Measurements from ENCODE around the gene ANKAR.
"Not testable (repeated sequence)": the region's sequence is repeated elsewhere in the genome, so short reads cannot be mapped to it uniquely, and the experiment has no call there.

- TF ChIP-seq FOXJ3 (CRISPR knock-in tag; IDR thresholded peaks at IDR 0.05; ENCODE audit: borderline replicate concordance); E2F1 (CRISPR knock-in tag; IDR thresholded peaks at IDR 0.05); NFE2L1 (CRISPR knock-in tag; IDR thresholded peaks at IDR 0.05); ELF4 (CRISPR knock-in tag; IDR thresholded peaks at IDR 0.05; ENCODE audit: low read depth); SP1 (CRISPR knock-in tag; conservative IDR thresholded peaks at IDR 0.05); FOXP1 (CRISPR knock-in tag; IDR thresholded peaks at IDR 0.05; ENCODE audit: borderline replicate concordance); GABPB1 (CRISPR knock-in tag; IDR thresholded peaks at IDR 0.05); ETV6 (CRISPR knock-in tag; IDR thresholded peaks at IDR 0.05); TP53 (CRISPR knock-in tag; IDR thresholded peaks at IDR 0.05): not testable (repeated sequence)
- TF ChIP-seq, protein P1, sequence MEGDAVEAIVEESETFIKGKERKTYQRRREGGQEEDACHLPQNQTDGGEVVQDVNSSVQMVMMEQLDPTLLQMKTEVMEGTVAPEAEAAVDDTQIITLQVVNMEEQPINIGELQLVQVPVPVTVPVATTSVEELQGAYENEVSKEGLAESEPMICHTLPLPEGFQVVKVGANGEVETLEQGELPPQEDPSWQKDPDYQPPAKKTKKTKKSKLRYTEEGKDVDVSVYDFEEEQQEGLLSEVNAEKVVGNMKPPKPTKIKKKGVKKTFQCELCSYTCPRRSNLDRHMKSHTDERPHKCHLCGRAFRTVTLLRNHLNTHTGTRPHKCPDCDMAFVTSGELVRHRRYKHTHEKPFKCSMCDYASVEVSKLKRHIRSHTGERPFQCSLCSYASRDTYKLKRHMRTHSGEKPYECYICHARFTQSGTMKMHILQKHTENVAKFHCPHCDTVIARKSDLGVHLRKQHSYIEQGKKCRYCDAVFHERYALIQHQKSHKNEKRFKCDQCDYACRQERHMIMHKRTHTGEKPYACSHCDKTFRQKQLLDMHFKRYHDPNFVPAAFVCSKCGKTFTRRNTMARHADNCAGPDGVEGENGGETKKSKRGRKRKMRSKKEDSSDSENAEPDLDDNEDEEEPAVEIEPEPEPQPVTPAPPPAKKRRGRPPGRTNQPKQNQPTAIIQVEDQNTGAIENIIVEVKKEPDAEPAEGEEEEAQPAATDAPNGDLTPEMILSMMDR (IDR thresholded peaks at IDR 0.05) = not testable (repeated sequence)
- TF ChIP-seq, protein P2, sequence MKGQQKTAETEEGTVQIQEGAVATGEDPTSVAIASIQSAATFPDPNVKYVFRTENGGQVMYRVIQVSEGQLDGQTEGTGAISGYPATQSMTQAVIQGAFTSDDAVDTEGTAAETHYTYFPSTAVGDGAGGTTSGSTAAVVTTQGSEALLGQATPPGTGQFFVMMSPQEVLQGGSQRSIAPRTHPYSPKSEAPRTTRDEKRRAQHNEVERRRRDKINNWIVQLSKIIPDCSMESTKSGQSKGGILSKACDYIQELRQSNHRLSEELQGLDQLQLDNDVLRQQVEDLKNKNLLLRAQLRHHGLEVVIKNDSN (CRISPR knock-in tag; IDR thresholded peaks at IDR 0.05) = not testable (repeated sequence)
- TF ChIP-seq, protein P3, sequence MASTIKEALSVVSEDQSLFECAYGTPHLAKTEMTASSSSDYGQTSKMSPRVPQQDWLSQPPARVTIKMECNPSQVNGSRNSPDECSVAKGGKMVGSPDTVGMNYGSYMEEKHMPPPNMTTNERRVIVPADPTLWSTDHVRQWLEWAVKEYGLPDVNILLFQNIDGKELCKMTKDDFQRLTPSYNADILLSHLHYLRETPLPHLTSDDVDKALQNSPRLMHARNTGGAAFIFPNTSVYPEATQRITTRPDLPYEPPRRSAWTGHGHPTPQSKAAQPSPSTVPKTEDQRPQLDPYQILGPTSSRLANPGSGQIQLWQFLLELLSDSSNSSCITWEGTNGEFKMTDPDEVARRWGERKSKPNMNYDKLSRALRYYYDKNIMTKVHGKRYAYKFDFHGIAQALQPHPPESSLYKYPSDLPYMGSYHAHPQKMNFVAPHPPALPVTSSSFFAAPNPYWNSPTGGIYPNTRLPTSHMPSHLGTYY (CRISPR knock-in tag; IDR thresholded peaks at IDR 0.05) = not testable (repeated sequence)
- TF ChIP-seq, protein P4, sequence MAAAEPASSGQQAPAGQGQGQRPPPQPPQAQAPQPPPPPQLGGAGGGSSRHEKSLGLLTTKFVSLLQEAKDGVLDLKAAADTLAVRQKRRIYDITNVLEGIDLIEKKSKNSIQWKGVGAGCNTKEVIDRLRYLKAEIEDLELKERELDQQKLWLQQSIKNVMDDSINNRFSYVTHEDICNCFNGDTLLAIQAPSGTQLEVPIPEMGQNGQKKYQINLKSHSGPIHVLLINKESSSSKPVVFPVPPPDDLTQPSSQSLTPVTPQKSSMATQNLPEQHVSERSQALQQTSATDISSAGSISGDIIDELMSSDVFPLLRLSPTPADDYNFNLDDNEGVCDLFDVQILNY (CRISPR knock-in tag; IDR thresholded peaks at IDR 0.05) = not testable (repeated sequence)
Observed at GRCh38 chr2:189687796-189688195, 13.3 kb downstream of the ANKAR start.

Measured in WTC11 (cell line).